K562 (cell line): ENCODE data around the gene PRDM12. TPM values are rescaled to one million over a fixed set of nuclear protein-coding genes. Genes with fewer than 3 reads are reported as not detected.
A peak's percentile ranks its signal among the peaks of the same experiment; 100 is the strongest.

Experiments
- ADNP ChIP-seq: fragments of 200-800 bp; sonication (Bioruptor generic); IDR thresholded peaks from 2 replicates; pipeline ENCODE4 v1.6.1; 2016; ENCODE audit warnings: missing genetic modification characterization, missing compliant biosample characterization
- CBX3 ChIP-seq, 2 experiments: IDR thresholded peaks; 1 replicate in 1 of 2; 2 replicates in 1 of 2; pipeline ENCODE4 v1.6.1; 2012; ENCODE audit warnings: inconsistent platforms in 2 of 2, low read length in 2 of 2, borderline replicate concordance in 1 of 2, control low read depth in 1 of 2
- CREB3L1 ChIP-seq: fragments of 450-650 bp; IDR thresholded peaks from 2 replicates; pipeline ENCODE4 v1.6.1; 2014; ENCODE audit warnings: low read depth, mild to moderate bottlenecking, moderate library complexity, borderline replicate concordance
- ELK3 ChIP-seq: fragments of 450-650 bp; formaldehyde crosslinking; IDR thresholded peaks from 2 replicates; pipeline ENCODE4 v1.4.0; 2020; ENCODE audit warnings: mild to moderate bottlenecking
- ESRRA ChIP-seq: fragments of 450-650 bp; IDR thresholded peaks from 2 replicates; pipeline ENCODE4 v1.6.1; 2014; ENCODE audit warnings: low read depth, mild to moderate bottlenecking, moderate library complexity, borderline replicate concordance
- GATAD2A ChIP-seq: fragments of 450-650 bp; IDR thresholded peaks from 2 replicates; pipeline ENCODE4 v1.6.1; 2017
- RBBP5 ChIP-seq: fragments of 200-600 bp; sonication (generic); IDR thresholded peaks from 2 replicates; pipeline ENCODE4 v1.6.1; 2012; ENCODE audit warnings: borderline replicate concordance, mild to moderate bottlenecking, low read length, control low read depth, inconsistent platforms; ENCODE audit not compliant: insufficient read depth, poor library complexity, severe bottlenecking
- SUPT5H ChIP-seq: fragments of 450-650 bp; IDR thresholded peaks from 2 replicates; pipeline ENCODE4 v1.6.1; 2016
- TEAD2 ChIP-seq: fragments of 450-650 bp; IDR thresholded peaks from 2 replicates; pipeline ENCODE4 v1.6.1; 2016; ENCODE audit warnings: missing genetic modification characterization, control low read depth, missing compliant biosample characterization
- TFAM ChIP-seq: fragments of 250-450 bp; sonication (Bioruptor Pico); conservative IDR thresholded peaks from 2 replicates; pipeline ENCODE4 v1.5.0; 2021; ENCODE audit warnings: mild to moderate bottlenecking, moderate library complexity
- THAP12 ChIP-seq: fragments of 250-450 bp; sonication (Bioruptor Pico); IDR thresholded peaks from 2 replicates; pipeline ENCODE4 v1.9.0; 2021; ENCODE audit warnings: mild to moderate bottlenecking, inconsistent platforms
- TRIM24 ChIP-seq, 2 experiments: fragments of 450-650 bp; IDR thresholded peaks; 2 replicates each; pipeline ENCODE4 v1.6.1; 2016
- ZNF146 ChIP-seq: IDR thresholded peaks from one replicate; pipeline ENCODE4 v1.6.1; 2018; ENCODE audit warnings: missing compliant biosample characterization; ENCODE audit not compliant: unreplicated experiment
- ZNF444 ChIP-seq: fragments of 250-450 bp; sonication (Bioruptor Pico); IDR thresholded peaks from 2 replicates; pipeline ENCODE4 v1.4.0; 2020; ENCODE audit warnings: mild to moderate bottlenecking, moderate library complexity
- polyA plus RNA-seq, 8 experiments: library from polyadenylated mRNA; depleted of rRNA in 4 of 8; stranded (reverse) in 5 of 8; unstranded in 3 of 8; fragments of >200 nt; fragmentation: Nextera tagmentation in 2 of 8; fragmentation: Illumina TruSeq in 1 of 8; extraction: Ambion mirVana in 2 of 8; extraction: Trizol in 1 of 8; gene quantifications; 2 replicates each; pipeline versions ENCODE4 v1.2.1 to v1.2.3, GENCODE V29; 2011 to 2014; ENCODE audit warnings: inconsistent platforms in 1 of 8, missing spikeins in 1 of 8
- total RNA-seq, 7 experiments: library from RNA; depleted of rRNA in 6 of 7; stranded (reverse); fragments of >200 nt in 6 of 7; fragmentation: Illumina TruSeq in 2 of 7; extraction: Trizol in 2 of 7; gene quantifications; 2 replicates each; pipeline versions ENCODE4 v1.2.1 to v1.2.3, GENCODE V29; 2011 to 2021; ENCODE audit warnings: low replicate concordance in 1 of 7
- TF ChIP-seq, protein P1 (sequence below): sonication (generic); formaldehyde crosslinking; IDR thresholded peaks from 2 replicates; pipeline ENCODE4 v1.8.1; 2022; ENCODE audit warnings: missing genetic modification reagents
- TF ChIP-seq, protein P2 (sequence below): fragments of 250-450 bp; sonication (Bioruptor Pico); IDR thresholded peaks from 2 replicates; pipeline ENCODE4 v1.8.0; 2022; ENCODE audit warnings: inconsistent platforms
- TF ChIP-seq, protein P3 (sequence below): fragments of 450-650 bp; IDR thresholded peaks from 2 replicates; pipeline ENCODE4 v1.6.1; 2016; ENCODE audit warnings: mild to moderate bottlenecking

The PRDM12 gene
- total and polyA plus RNA-seq, 9 of the 15 experiments (the other 6 are each of a cell fraction or from before 2014, with no cell fraction given) = 0.04 to 0.22 (median 0.07) TPM; not detected in 3

GRCh38 chr9:130712564-130713285 lies 48.3 kb downstream of the PRDM12 start (continued):
- TF ChIP-seq ZNF146 (CRISPR knock-in tag) = no peak
- peak; percentile 55; the same call in 1 of the 2 replicates for TF ChIP-seq ESRRA
- TF ChIP-seq, protein P1, sequence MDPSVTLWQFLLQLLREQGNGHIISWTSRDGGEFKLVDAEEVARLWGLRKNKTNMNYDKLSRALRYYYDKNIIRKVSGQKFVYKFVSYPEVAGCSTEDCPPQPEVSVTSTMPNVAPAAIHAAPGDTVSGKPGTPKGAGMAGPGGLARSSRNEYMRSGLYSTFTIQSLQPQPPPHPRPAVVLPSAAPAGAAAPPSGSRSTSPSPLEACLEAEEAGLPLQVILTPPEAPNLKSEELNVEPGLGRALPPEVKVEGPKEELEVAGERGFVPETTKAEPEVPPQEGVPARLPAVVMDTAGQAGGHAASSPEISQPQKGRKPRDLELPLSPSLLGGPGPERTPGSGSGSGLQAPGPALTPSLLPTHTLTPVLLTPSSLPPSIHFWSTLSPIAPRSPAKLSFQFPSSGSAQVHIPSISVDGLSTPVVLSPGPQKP = no peak
- TF ChIP-seq TEAD2 (tag) = no peak
- TF ChIP-seq THAP12 = 0 out of 2 replicates have a peak, but pooled peaks have one; percentile 11
- TF ChIP-seq, protein P2, sequence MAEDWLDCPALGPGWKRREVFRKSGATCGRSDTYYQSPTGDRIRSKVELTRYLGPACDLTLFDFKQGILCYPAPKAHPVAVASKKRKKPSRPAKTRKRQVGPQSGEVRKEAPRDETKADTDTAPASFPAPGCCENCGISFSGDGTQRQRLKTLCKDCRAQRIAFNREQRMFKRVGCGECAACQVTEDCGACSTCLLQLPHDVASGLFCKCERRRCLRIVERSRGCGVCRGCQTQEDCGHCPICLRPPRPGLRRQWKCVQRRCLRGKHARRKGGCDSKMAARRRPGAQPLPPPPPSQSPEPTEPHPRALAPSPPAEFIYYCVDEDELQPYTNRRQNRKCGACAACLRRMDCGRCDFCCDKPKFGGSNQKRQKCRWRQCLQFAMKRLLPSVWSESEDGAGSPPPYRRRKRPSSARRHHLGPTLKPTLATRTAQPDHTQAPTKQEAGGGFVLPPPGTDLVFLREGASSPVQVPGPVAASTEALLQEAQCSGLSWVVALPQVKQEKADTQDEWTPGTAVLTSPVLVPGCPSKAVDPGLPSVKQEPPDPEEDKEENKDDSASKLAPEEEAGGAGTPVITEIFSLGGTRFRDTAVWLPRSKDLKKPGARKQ (CRISPR knock-in tag) = no peak
- TF ChIP-seq CREB3L1 = peak; percentile 84
- TF ChIP-seq CBX3 (IDR thresholded peaks at IDR 0.05; ENCODE audit: borderline replicate concordance in 1 of 2, low read length in 2 of 2) = no peak; a peak in 1 of 3 replicates
- peak; percentile 66; the same call in 1 of the 2 replicates for TF ChIP-seq GATAD2A
- no peak for TF ChIP-seq ELK3 (CRISPR knock-in tag)
- TF ChIP-seq, protein P3, sequence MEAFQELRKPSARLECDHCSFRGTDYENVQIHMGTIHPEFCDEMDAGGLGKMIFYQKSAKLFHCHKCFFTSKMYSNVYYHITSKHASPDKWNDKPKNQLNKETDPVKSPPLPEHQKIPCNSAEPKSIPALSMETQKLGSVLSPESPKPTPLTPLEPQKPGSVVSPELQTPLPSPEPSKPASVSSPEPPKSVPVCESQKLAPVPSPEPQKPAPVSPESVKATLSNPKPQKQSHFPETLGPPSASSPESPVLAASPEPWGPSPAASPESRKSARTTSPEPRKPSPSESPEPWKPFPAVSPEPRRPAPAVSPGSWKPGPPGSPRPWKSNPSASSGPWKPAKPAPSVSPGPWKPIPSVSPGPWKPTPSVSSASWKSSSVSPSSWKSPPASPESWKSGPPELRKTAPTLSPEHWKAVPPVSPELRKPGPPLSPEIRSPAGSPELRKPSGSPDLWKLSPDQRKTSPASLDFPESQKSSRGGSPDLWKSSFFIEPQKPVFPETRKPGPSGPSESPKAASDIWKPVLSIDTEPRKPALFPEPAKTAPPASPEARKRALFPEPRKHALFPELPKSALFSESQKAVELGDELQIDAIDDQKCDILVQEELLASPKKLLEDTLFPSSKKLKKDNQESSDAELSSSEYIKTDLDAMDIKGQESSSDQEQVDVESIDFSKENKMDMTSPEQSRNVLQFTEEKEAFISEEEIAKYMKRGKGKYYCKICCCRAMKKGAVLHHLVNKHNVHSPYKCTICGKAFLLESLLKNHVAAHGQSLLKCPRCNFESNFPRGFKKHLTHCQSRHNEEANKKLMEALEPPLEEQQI = no peak
- TF ChIP-seq ZNF444 (CRISPR knock-in tag) = no peak
- TF ChIP-seq TRIM24 (IDR thresholded peaks at IDR 0.05) = no peak
- no peak for TF ChIP-seq ADNP (tag)
- TF ChIP-seq TFAM = no peak
- TF ChIP-seq SUPT5H = peak; percentile 75
- peak; percentile 87 for TF ChIP-seq RBBP5
